Erythroblast (primary cell): ENCODE measurements around the gene ADGRD1.

ENCODE experiments used
- GATA1 ChIP-seq: IDR thresholded peaks from 2 replicates; pipeline ENCODE4 v1.6.1; 2011; ENCODE audit warnings: low read depth, mild to moderate bottlenecking, control low read depth, low read length, moderate library complexity
- POLR2A ChIP-seq: IDR thresholded peaks from 2 replicates; pipeline ENCODE4 v1.6.1; 2011; ENCODE audit warnings: mild to moderate bottlenecking, low read length

- TF ChIP-seq POLR2A (no peak), GATA1 (no peak)
Observed at GRCh38 chr12:130959632-130960031, 5.9 kb downstream of the ADGRD1 start.
